PC-3 (cell line): Measurements from ENCODE around the gene NSUN4.
"Not testable (repeated sequence)": the region's sequence is repeated elsewhere in the genome, so short reads cannot be mapped to it uniquely, and the experiment has no call there.

ENCODE experiments used
- CTCF ChIP-seq: fragments of 300-600 bp; sonication (generic); conservative IDR thresholded peaks from 2 replicates; pipeline ENCODE4 v1.5.1; 2017; ENCODE audit warnings: antibody characterized with exemption, low read depth, mild to moderate bottlenecking, low read length
- EZH2 ChIP-seq: fragments of 300-600 bp; sonication (generic); IDR thresholded peaks from one replicate; pipeline ENCODE4 v1.6.1; 2017; ENCODE audit warnings: antibody characterized with exemption, mild to moderate bottlenecking, low read length; ENCODE audit not compliant: unreplicated experiment
- EZH2phosphoT487 ChIP-seq: fragments of 300-600 bp; sonication (generic); IDR thresholded peaks from 2 replicates; pipeline ENCODE4 v1.6.1; 2018; ENCODE audit warnings: mild to moderate bottlenecking, antibody characterized with exemption, low read length, borderline replicate concordance

DNA sequence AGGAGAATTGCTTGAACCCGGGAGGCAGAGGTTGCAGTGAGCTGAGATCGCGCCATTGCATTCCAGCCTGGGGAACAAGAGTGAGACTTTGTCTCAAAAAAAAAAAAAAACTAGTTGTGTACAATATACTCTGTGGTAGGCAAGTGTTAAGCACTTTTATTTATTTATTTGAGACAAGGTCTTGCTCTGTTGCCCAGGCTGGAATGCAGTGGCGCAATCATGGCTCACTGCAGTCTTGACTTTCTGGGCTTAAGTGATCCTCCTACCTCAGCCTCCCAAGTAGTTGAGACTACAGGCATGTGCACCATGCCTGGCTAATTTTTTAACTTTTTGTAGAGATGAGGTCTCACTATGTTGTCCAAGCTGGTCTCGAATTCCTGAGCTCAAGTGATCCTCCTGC, 15.3 kb downstream of the NSUN4 start:
- not testable (repeated sequence) for TF ChIP-seq CTCF, EZH2, EZH2phosphoT487
